NCI-H69 (cell line): ENCODE measurements around the gene TNS4.

Source experiments
- DNase-seq: peaks from one replicate; lab custom pipeline; 2025; lab: John Stamatoyannopoulos, UW

The TNS4 gene

DNA sequence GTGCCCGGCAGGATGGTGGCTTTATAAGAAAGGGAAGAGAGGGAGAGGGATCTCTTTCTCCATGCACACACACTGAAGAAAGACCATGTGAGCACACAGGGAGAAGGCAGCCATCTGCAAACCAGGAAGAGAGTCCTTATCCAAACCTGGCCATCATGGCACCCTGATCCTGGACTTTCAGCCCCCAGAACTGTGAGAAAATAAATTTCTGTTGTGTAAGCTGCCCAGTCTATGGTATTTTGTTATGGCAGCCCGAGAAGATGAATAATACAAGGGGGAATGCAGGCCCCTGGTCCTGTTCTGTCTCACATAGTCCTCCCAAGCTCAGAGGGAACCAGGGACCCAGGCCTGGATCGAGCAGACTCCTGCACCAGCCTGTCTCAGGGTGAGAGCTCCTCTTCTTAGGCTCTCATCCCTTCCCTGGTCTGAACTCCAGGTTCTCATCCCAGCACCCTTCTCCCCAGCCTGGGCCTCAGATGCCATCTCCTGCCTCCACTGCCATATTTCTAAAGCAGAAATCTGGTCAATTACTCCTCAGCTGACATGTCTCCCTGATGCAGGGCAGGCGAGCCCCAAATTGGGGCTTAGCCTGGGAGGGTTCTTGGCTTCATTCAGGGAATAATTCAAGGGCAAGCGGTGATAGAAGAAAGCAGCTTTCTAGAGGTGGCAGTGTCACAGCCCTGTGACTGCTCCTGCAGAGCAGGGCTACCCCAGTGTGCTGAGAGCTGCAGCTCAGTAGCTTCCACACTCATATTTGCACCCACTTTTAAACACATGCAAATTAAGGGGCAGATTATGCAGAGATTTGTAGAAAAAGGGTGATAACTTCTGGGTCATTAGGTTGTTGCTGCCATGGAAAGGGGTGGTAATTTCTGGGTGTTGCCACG lies 29.3 kb downstream of the TNS4 start:
- DNase-seq = no peak

- DNase-seq = no peak
Observed at GRCh38 chr17:40470932-40471828, 30.2 kb downstream of the TNS4 start.

GRCh38 chr17:40469805-40470675 lies 31.4 kb downstream of the TNS4 start:
- no peak for DNase-seq

GRCh38 chr17:40468560-40468959 lies 32.9 kb downstream of the TNS4 start:
- DNase-seq = no peak

GRCh38 chr17:40467281-40467867 lies 34.0 kb downstream of the TNS4 start:
- DNase-seq = no peak

DNA sequence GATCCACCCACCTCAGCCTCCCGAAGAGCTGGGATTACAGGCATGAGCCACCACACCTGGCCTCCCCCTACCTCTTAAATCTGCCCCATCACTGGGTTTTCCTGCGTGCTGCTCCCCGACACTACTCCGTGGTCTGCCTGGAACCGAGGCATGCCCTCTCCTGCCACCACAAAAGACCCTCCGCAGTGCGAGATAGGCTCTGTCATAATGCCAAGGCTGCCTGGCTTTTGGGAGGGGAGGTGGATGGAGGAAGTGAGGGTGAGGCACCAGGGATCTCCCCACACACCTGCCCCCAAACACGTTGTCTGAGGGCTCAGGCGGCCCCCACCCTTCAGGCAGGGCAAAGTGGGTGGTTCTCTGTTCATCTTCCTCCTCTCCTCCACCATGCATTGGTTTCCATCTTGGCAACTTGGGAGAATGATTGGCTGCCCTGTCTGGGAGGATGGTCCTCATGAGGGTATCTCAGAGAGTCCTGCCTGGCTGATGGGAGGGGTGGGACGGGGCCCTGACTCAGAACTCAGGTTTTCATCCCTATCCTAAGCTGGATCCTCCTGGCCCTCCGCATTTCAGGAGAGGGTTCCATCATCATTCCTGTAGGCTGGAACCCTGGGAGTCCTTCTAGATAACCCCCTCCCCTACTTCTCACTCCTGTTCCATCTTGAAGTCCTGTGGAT lies 35.0 kb downstream of the TNS4 start:
- DNase-seq = no peak

DNA sequence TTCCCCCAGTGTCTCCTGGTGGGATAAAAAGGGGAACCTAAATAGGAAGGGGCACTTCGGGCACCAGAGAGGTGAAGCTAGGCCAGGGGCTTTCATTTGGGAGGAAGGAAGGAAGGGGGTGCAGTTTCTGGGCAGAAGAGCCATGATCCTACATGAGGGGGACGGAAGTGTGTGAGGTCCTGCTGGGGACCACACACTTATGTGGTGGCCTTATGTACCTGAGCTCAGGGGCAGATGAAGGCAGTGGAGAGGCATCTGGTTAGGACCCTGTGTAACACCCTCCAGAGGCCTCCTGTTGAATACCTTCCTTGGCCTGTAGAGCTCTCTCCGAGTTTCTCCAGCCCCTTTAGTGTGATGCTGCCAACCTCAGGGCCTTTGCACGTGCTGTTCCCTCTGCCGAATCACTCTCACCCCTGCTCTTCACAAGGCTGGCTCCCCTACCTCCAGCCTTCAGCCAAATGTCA lies 37.0 kb downstream of the TNS4 start:
- DNase-seq = no peak

- DNase-seq = no peak
Observed at GRCh38 chr17:40463122-40463550, 38.3 kb downstream of the TNS4 start.

DNA sequence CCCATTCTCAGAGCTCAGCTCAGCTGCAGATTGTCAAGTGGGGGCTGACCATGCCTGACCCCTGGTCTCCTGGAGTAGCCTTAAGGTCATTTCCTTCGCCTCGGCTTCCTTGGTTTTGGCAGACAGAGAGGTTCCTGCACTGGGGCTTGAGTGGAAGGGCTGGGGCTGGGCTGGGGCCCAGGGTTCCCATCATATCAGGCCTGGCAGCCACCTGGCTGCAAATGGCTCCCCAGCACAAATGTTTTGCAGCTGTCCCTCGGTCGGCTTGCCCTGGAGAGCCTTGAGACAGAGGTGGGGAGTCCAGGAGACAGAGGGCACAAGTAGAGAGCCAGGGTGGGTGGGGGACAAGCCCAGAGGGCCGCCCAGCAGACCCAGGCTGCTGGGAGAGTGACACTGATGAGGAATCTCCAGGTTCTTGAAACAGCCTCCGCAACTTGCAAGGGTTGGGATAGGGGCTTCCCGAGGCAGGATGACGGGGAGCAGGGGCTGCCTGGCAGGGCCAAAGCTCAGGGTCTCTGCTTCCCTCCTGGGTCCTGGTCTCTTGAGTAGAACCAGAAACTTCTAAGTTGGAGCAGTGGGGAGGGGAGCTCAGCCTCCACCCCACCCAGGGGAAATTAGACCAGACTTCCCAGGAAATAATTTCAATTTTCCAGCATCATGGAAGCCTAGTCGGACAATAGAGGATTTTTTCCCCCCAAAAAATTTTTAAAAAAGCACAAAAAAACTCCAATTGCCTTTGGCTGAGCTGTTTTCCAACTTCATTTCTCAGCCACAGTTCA lies 38.9 kb downstream of the TNS4 start:
- no peak for DNase-seq

- DNase-seq = no peak
Observed at GRCh38 chr17:40461732-40462342, 39.6 kb downstream of the TNS4 start.

- peak; percentile 46 for DNase-seq
Observed at GRCh38 chr17:40460968-40461731, 40.3 kb downstream of the TNS4 start.

DNA sequence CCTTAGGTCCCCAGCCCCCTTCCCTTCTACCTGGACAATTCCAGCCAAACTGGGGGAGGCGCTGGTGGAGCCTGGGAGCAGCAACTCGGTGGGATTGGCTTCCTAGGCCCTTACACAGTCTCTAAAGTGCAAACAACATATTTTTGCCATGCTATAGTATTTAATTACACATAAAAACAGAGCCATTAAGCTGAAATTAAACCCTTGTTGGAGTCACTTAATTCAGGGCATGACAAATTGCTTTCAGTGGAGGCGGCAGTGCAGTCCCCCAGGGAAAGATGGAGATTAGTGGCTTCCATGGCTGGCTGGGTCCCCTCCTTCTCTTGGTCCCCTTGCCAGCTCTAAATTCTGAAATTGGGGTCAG lies 40.8 kb downstream of the TNS4 start:
- peak; percentile 77 for DNase-seq

DNA sequence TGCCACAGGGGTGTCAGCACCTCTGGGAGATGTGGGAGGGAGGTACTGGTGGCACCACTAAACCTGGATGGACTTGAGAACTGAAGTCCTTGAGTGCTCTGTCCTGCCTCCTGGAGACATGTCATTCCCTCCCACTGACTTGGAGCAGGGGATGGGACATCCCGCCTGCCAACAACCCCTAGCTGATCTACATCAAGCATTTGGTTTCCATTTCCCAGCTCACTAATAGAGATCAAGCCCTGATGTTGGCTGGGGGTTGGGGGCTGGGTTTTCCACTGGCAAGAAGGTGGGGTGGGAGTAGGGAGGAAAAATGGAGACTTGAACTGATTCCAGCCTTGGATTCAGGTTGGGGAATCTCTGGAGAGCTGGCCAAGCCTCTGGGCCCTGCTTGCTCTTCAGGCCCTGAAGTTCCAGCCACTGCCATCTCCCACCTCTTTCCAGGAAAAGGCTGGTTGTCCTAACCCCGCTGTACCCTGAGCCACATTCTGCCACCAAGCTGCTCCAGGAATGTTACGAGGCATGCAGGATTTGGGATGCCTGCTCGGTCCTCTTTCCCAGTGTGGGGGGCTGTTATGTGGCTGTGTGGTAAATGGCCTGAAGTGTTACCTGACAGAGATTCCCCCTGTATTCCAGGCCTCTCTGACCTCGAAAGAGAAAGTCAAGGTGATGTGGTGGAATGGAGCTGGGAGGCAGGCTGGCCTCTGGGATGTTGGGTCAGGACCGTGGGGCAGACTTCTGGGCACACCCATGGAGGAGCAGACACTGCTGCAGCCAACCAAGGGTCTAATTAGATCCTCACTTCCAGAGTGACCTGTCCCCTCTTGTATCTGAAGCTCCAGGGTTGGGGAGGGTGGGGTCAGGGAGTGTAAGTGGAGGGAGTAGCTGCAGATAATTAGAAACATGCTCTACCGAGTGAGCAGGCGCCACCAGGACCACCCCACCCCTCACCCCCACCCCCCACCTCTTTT lies 41.5 kb downstream of the TNS4 start:
- no peak for DNase-seq

DNA sequence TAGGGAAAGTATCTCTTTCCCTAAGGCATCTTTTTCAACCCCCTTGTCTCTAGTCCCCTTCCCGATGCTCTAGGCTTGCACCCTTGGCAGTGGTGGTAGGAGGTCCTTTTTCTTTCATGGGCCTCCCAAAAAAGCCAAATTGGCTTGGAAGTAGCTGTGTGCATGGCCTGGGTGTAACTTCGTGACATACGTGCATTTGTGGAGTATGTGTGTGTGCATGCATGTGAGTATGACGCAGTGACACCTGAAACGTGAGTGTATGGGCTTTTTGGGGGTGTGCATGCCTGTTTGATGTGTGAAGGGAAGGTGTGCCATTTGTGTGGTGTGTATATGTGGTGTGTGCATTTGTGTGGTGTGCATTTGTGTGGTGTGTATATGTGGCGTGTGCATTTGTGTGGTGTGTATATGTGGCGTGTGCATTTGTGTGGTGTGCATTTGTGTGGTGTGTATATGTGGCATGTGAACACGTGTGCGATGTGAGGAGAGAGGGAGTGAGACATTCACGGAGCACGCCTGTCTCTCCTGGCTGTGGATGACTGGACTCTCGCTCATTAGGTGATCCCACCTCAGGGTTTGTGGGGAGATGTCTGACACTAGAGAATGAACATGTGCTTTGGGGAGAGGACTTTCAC lies 42.5 kb downstream of the TNS4 start:
- DNase-seq = no peak

- DNase-seq = peak; percentile 77
Observed at GRCh38 chr17:40457964-40458791, 43.2 kb downstream of the TNS4 start.

DNA sequence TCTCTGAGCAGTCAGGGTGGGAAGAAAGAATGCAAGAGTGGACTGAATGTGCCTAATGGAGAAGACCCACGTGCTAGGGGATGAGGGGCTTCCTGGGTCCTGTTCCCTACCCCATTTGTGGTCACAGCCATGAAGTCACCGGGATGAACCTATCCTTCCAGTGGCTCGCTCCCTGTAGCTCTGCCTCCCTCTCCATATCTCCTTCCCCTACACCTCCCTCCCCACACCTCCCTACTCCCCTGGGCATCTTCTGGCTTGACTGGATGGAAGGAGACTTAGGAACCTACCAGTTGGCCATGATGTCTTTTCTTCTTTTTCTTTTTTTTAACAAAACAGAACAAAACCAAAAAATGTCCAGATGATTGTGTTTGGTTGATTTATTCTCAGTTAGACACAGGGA lies 44.1 kb downstream of the TNS4 start:
- no peak for DNase-seq
